ENCODE results near the gene FSTL4.
A peak's percentile ranks its signal among the peaks of the same experiment; 100 is the strongest.

The FSTL4 gene

GRCh38 chr5:133511653-133512235 lies 100.6 kb downstream of the FSTL4 start:
- DNase-seq = no peak

GRCh38 chr5:133510634-133511262 lies 101.6 kb downstream of the FSTL4 start:
- DNase-seq = no peak

- no peak for DNase-seq
Measured at GRCh38 chr5:133509742-133510079, 102.6 kb downstream of the FSTL4 start.

- no peak for DNase-seq
Measured at GRCh38 chr5:133508845-133509741, 103.2 kb downstream of the FSTL4 start.

GRCh38 chr5:133508331-133508730 lies 104.0 kb downstream of the FSTL4 start:
- no peak for DNase-seq

- no peak for DNase-seq
Measured at GRCh38 chr5:133506181-133506580, 106.2 kb downstream of the FSTL4 start.

GRCh38 chr5:133503511-133503910 lies 108.8 kb downstream of the FSTL4 start:
- DNase-seq = no peak

- no peak for DNase-seq
Measured at GRCh38 chr5:133499895-133500294, 112.4 kb downstream of the FSTL4 start.

- no peak for DNase-seq
Measured at GRCh38 chr5:133497608-133498348, 114.6 kb downstream of the FSTL4 start.

GRCh38 chr5:133496631-133497030 lies 115.7 kb downstream of the FSTL4 start:
- DNase-seq = no peak

GRCh38 chr5:133494923-133495246 lies 117.5 kb downstream of the FSTL4 start:
- DNase-seq = no peak

- DNase-seq = no peak
Measured at GRCh38 chr5:133494232-133494922, 118.0 kb downstream of the FSTL4 start.

GRCh38 chr5:133489632-133490031 lies 122.7 kb downstream of the FSTL4 start:
- DNase-seq = peak in 1 of 2 experiments; percentile 5

GRCh38 chr5:133487093-133487492 lies 125.2 kb downstream of the FSTL4 start:
- no peak for DNase-seq

GRCh38 chr5:133485468-133485867 lies 126.9 kb downstream of the FSTL4 start:
- DNase-seq = no peak

GRCh38 chr5:133483406-133484090 lies 128.8 kb downstream of the FSTL4 start:
- peak in 1 of 2 experiments; percentile 1 for DNase-seq

GRCh38 chr5:133482028-133482427 lies 130.3 kb downstream of the FSTL4 start:
- no peak for DNase-seq

GRCh38 chr5:133480866-133481265 lies 131.5 kb downstream of the FSTL4 start:
- DNase-seq = no peak

GRCh38 chr5:133480366-133480765 lies 132.0 kb downstream of the FSTL4 start:
- no peak for DNase-seq

- DNase-seq = no peak
Measured at GRCh38 chr5:133478199-133478985, 133.9 kb downstream of the FSTL4 start.

- no peak for DNase-seq
Measured at GRCh38 chr5:133475986-133476385, 136.4 kb downstream of the FSTL4 start.

Data from NCI-H2081 (cell line).